Kidney (tissue), 14 donors: ENCODE data around the gene NID1. TPM values are rescaled to one million over a fixed set of nuclear protein-coding genes. Genes with fewer than 3 reads are reported as not detected.

ENCODE experiments used
- DNase-seq, 5 donors: peaks; one replicate each; pipeline ENCODE4 v3.0.0-alpha.2; 2013 to 2020
- FAIRE-seq: peaks from 2 replicates; lab custom pipeline; 2012; peaks lifted over from hg19 to GRCh38; lab: Jason Lieb, UNC
- H3K27ac ChIP-seq, 2 donors: one replicate each; pipeline ENCODE4 v1.7.0; 2013; ENCODE audit warnings: low read depth in 2 of 2, low read length in 2 of 2, inconsistent platforms in 1 of 2
- H3K27me3 ChIP-seq: one replicate; pipeline ENCODE4 v1.7.1; 2013; ENCODE audit warnings: low read length, inconsistent platforms; ENCODE audit not compliant: control insufficient read depth, insufficient read depth
- H3K36me3 ChIP-seq, 3 donors: one replicate each; pipeline versions ENCODE4 v1.7.0 to v1.7.1; 2013; ENCODE audit warnings: low read length in 3 of 3, control low read depth in 1 of 3, inconsistent platforms in 1 of 3; ENCODE audit not compliant: insufficient read depth in 3 of 3, control insufficient read depth in 2 of 3
- H3K4me1 ChIP-seq, 3 donors: one replicate each; pipeline versions ENCODE4 v1.7.0 to v1.7.1; 2013; ENCODE audit warnings: low read length in 3 of 3, inconsistent platforms in 1 of 3, low read depth in 1 of 3; ENCODE audit not compliant: control insufficient read depth in 2 of 3, insufficient read depth in 2 of 3
- H3K4me3 ChIP-seq, 3 donors: one replicate each; pipeline versions ENCODE4 v1.7.0 to v1.8.1; 2013; ENCODE audit warnings: low read length in 3 of 3, control low read depth in 1 of 3, inconsistent platforms in 1 of 3
- H3K9ac ChIP-seq, 3 donors: one replicate each; pipeline versions ENCODE4 v1.7.0 to v1.7.1; 2013; ENCODE audit warnings: low read length in 3 of 3, control low read depth in 1 of 3, inconsistent platforms in 1 of 3
- H3K9me3 ChIP-seq, 3 donors: one replicate each; pipeline versions ENCODE4 v1.7.0 to v1.7.1; 2013; ENCODE audit warnings: low read length in 3 of 3, control low read depth in 1 of 3, inconsistent platforms in 1 of 3; ENCODE audit not compliant: control insufficient read depth in 2 of 3, insufficient read depth in 1 of 3
- CTCF ChIP-seq: IDR thresholded peaks from 3 replicates; pipeline ENCODE4 v1.5.1; 2012; ENCODE audit warnings: mild to moderate bottlenecking, moderate library complexity, borderline replicate concordance; ENCODE audit not compliant: insufficient read depth; ENCODE audit errors: extremely low read depth
- intact Hi-C: fragments of 100-400 bp; cut with DNase I; formaldehyde crosslinking; loops from one replicate; pipeline ENCODE4 v1.11.1; 2022
- polyA plus RNA-seq: library from polyadenylated mRNA; stranded (reverse); fragments of 350-450 nt; fragmentation: Illumina TruSeq; extraction: RNeasy Lipid Tissue Mini Kit (QIAGEN cat#74804); gene quantifications from one replicate; pipeline ENCODE4 v1.2.3, GENCODE V29; 2014; ENCODE audit warnings: low read depth, low replicate concordance; ENCODE audit not compliant: insufficient read depth
- total RNA-seq: library from RNA; stranded (reverse); fragmentation: NEBNext Ultra II Directional; extraction: Animal tissue kit (Norgen Biotek cat#: 25700); gene quantifications from one replicate; pipeline ENCODE4 v1.2.1, GENCODE V29; 2021
- donor health status: control.
- donor health status: control.
- donor health status: control.
- donor health status: control.
- donor health status: control.
- donor health status: DM: yes; HTN: yes; CAD: no.
- donor health status: Normal renal cell carcinoma (clear cell type).

Gene NID1
- total and polyA plus RNA-seq, 2 donors from 2014 or later: 7.4 to 70.1 TPM

- Histone ChIP-seq H3K27me3 (no peaks in the 10 kb centered on the region), H3K36me3 (no peaks in the 10 kb centered on the region), H3K4me1 (no peaks in the 10 kb centered on the region), H3K9ac (no peak overlapping the region), H3K4me3 (no peak overlapping the region), H3K9me3 (no peaks in the 10 kb centered on the region), H3K27ac (no peak overlapping the region)
- TF ChIP-seq CTCF: no peak
- no peak for DNase-seq
- intact Hi-C loops: no loop called here
- no peak for FAIRE-seq
Observed at GRCh38 chr1:236083650-236084385, 18.9 kb upstream of the NID1 start.

- Histone ChIP-seq H3K9me3 (no peaks in the 10 kb centered on the region), H3K27me3 (no peaks in the 10 kb centered on the region), H3K27ac (no peak overlapping the region), H3K4me3 (no peak overlapping the region), H3K4me1 (no peaks in the 10 kb centered on the region), H3K36me3 (no peaks in the 10 kb centered on the region), H3K9ac (no peak overlapping the region)
- no peak for TF ChIP-seq CTCF
- intact Hi-C loops: no loop called here
- no peak for DNase-seq
- FAIRE-seq: no peak
Observed at GRCh38 chr1:236082526-236082925, 17.6 kb upstream of the NID1 start.

- no peaks in the 10 kb centered on the region for H3K36me3 ChIP-seq
- no peaks in the 10 kb centered on the region for H3K4me1 ChIP-seq
- TF ChIP-seq CTCF: no peak
- H3K27ac ChIP-seq: no peak overlapping the region
- no peak overlapping the region for H3K9ac ChIP-seq
- FAIRE-seq (no peak), DNase-seq (no peak)
- no peaks in the 10 kb centered on the region for H3K9me3 ChIP-seq
- no peaks in the 10 kb centered on the region for H3K27me3 ChIP-seq
- intact Hi-C loops: no loop called here
- no peak overlapping the region for H3K4me3 ChIP-seq
Observed at GRCh38 chr1:236081546-236082227, 16.8 kb upstream of the NID1 start.
